ENCODE results near the gene NELL1. TPM values are rescaled to one million over a fixed set of nuclear protein-coding genes. Genes with fewer than 3 reads are reported as not detected.

Gene NELL1
- total RNA-seq, 2 donors from 2014 or later = 1.8 to 10.3 TPM

GRCh38 chr11:20627026-20627425, 42.4 kb upstream of the NELL1 start:
- Histone ChIP-seq H3K36me3 (no peaks in the 10 kb centered on the region), H3K27me3 (replicated peaks; ENCODE audit: insufficient read depth) (no peaks in the 10 kb centered on the region), H3K4me3 (no peak overlapping the region), H3K9me3 (no peaks in the 10 kb centered on the region), H3K4me1 (replicated peaks) (no peaks in the 10 kb centered on the region), H3K27ac (no peak overlapping the region)
- WGBS = 75% methylated on average over 3 of the region's 3 CpGs
- no peak for DNase-seq (ENCODE audit: low spot score)
- intact Hi-C loops (cut with DNase I) = no loop called here
- no peak for TF ChIP-seq CTCF (IDR thresholded peaks at IDR 0.05)
- no peak for TF ChIP-seq POLR2AphosphoS5 (IDR thresholded peaks at IDR 0.05)
- no peak for TF ChIP-seq POLR2A (IDR thresholded peaks at IDR 0.05)

- Histone ChIP-seq H3K36me3 (no peaks in the 10 kb centered on the region), H3K27me3 (replicated peaks; ENCODE audit: insufficient read depth) (no peaks in the 10 kb centered on the region), H3K4me1 (replicated peaks) (no peaks in the 10 kb centered on the region), H3K4me3 (no peak overlapping the region), H3K27ac (no peak overlapping the region), H3K9me3 (no peaks in the 10 kb centered on the region)
- intact Hi-C loops (cut with DNase I) = no loop called here
- 46% methylated on average over 3 of the region's 3 CpGs for WGBS
- no peak for DNase-seq (ENCODE audit: low spot score)
- TF ChIP-seq POLR2AphosphoS5 (IDR thresholded peaks at IDR 0.05) (no peak), POLR2A (IDR thresholded peaks at IDR 0.05) (no peak), CTCF (IDR thresholded peaks at IDR 0.05) (no peak)
Observed at GRCh38 chr11:20627701-20628100, 41.7 kb upstream of the NELL1 start.

- Histone ChIP-seq H3K27me3 (replicated peaks; ENCODE audit: insufficient read depth) (no peaks in the 10 kb centered on the region), H3K4me1 (replicated peaks) (no peaks in the 10 kb centered on the region), H3K36me3 (no peaks in the 10 kb centered on the region), H3K27ac (no peak overlapping the region), H3K4me3 (no peak overlapping the region), H3K9me3 (no peaks in the 10 kb centered on the region)
- TF ChIP-seq POLR2A (IDR thresholded peaks at IDR 0.05) = no peak
- TF ChIP-seq CTCF (IDR thresholded peaks at IDR 0.05) = no peak
- no peak for TF ChIP-seq POLR2AphosphoS5 (IDR thresholded peaks at IDR 0.05)
- 53% methylated on average over 5 of the region's 5 CpGs for WGBS
- intact Hi-C loops (cut with DNase I) = no loop called here
- no peak for DNase-seq (ENCODE audit: low spot score)
Observed at GRCh38 chr11:20631519-20632168, 37.7 kb upstream of the NELL1 start.

- 18% methylated on average over 1 of the region's 1 CpG for WGBS
- H3K9me3 ChIP-seq = no peaks in the 10 kb centered on the region
- no peaks in the 10 kb centered on the region for H3K36me3 ChIP-seq
- no peak overlapping the region for H3K4me3 ChIP-seq
- H3K27me3 ChIP-seq (replicated peaks; ENCODE audit: insufficient read depth) = no peaks in the 10 kb centered on the region
- no peak overlapping the region for H3K27ac ChIP-seq
- intact Hi-C loops (cut with DNase I) = no loop called here
- no peak for TF ChIP-seq CTCF (IDR thresholded peaks at IDR 0.05)
- no peak for TF ChIP-seq POLR2A (IDR thresholded peaks at IDR 0.05)
- TF ChIP-seq POLR2AphosphoS5 (IDR thresholded peaks at IDR 0.05) = no peak
- DNase-seq (ENCODE audit: low spot score) = no peak
- H3K4me1 ChIP-seq (replicated peaks) = no peaks in the 10 kb centered on the region
Observed at GRCh38 chr11:20632169-20632532, 37.2 kb upstream of the NELL1 start.

- no peak for DNase-seq (ENCODE audit: low spot score)
- Histone ChIP-seq H3K9me3 (no peaks in the 10 kb centered on the region), H3K4me1 (replicated peaks) (no peaks in the 10 kb centered on the region), H3K36me3 (no peaks in the 10 kb centered on the region), H3K27me3 (replicated peaks; ENCODE audit: insufficient read depth) (no peaks in the 10 kb centered on the region), H3K4me3 (no peak overlapping the region), H3K27ac (no peak overlapping the region)
- no peak for TF ChIP-seq CTCF (IDR thresholded peaks at IDR 0.05)
- TF ChIP-seq POLR2AphosphoS5 (IDR thresholded peaks at IDR 0.05) = no peak
- TF ChIP-seq POLR2A (IDR thresholded peaks at IDR 0.05) = no peak
- intact Hi-C loops (cut with DNase I) = no loop called here
- WGBS = over 99% methylated on average over 5 of the region's 5 CpGs
Observed at GRCh38 chr11:20634044-20634443, 35.3 kb upstream of the NELL1 start.

Measured in prostate gland (tissue), 2 donors.